VCaP (cell line): ENCODE data around the gene KCNQ1OT1.

Source experiments
- H3K27ac ChIP-seq: fragments of 450-650 bp; 2 replicates; pipeline ENCODE4 v1.5.1; 2017
- CTCF ChIP-seq: fragments of 450-650 bp; conservative IDR thresholded peaks from 2 replicates; pipeline ENCODE4 v1.5.1; 2017; ENCODE audit warnings: mild to moderate bottlenecking, moderate library complexity

Gene KCNQ1OT1

GRCh38 chr11:2595204-2595603 lies 104.6 kb downstream of the KCNQ1OT1 start:
- H3K27ac ChIP-seq, result no peak overlapping the region
- TF ChIP-seq CTCF, result no peak

GRCh38 chr11:2594267-2594666 lies 105.5 kb downstream of the KCNQ1OT1 start:
- no peak overlapping the region for H3K27ac ChIP-seq
- no peak for TF ChIP-seq CTCF

- H3K27ac ChIP-seq, result no peak overlapping the region
- TF ChIP-seq CTCF, result no peak
Observed at GRCh38 chr11:2593393-2593950, 106.3 kb downstream of the KCNQ1OT1 start.

- H3K27ac ChIP-seq, result no peak overlapping the region
- no peak for TF ChIP-seq CTCF
Observed at GRCh38 chr11:2592559-2593392, 107.0 kb downstream of the KCNQ1OT1 start.

GRCh38 chr11:2591805-2592204 lies 108.0 kb downstream of the KCNQ1OT1 start:
- no peak for TF ChIP-seq CTCF
- no peak overlapping the region for H3K27ac ChIP-seq

GRCh38 chr11:2590965-2591754 lies 108.6 kb downstream of the KCNQ1OT1 start:
- TF ChIP-seq CTCF, result no peak
- no peak overlapping the region for H3K27ac ChIP-seq
